Measurements from ENCODE around the gene ALDH1A2. TPM values are rescaled to one million over a fixed set of nuclear protein-coding genes. Genes with fewer than 3 reads are reported as not detected.

ALDH1A2 gene
- total RNA-seq, 1 donor from 2014 or later: 2.4 TPM

DNA sequence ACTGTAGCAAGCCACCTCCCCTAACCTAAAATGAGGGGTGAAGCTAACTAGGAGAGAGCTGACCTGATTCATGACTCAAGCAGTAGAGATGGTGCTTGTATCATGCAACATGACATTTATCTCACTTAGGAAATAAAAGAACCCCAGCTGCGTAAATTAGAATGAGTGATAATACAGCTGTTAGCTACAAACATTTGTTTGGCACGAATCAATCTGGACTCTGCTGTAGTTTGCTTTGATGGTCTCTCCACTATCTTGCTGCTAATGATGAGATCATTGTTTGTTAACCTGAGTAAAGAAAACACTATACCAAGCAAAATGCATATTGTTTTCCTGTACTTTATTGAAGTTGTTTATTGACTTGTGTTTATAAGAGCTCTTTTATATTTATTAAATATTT, 92.6 kb downstream of the ALDH1A2 start:
- H3K27ac Mint-ChIP-seq: no peak overlapping the region
- DNase-seq (ENCODE audit: low spot score, unreplicated experiment): no peak
- H3K9me3 Mint-ChIP-seq (ENCODE audit: low read depth): peaks cover 5% of the 10 kb centered on the region
- H3K4me1 Mint-ChIP-seq (ENCODE audit: low read depth): no peaks in the 10 kb centered on the region
- H3K36me3 Mint-ChIP-seq (ENCODE audit: insufficient read depth): no peaks in the 10 kb centered on the region
- TF ChIP-seq, protein P1, sequence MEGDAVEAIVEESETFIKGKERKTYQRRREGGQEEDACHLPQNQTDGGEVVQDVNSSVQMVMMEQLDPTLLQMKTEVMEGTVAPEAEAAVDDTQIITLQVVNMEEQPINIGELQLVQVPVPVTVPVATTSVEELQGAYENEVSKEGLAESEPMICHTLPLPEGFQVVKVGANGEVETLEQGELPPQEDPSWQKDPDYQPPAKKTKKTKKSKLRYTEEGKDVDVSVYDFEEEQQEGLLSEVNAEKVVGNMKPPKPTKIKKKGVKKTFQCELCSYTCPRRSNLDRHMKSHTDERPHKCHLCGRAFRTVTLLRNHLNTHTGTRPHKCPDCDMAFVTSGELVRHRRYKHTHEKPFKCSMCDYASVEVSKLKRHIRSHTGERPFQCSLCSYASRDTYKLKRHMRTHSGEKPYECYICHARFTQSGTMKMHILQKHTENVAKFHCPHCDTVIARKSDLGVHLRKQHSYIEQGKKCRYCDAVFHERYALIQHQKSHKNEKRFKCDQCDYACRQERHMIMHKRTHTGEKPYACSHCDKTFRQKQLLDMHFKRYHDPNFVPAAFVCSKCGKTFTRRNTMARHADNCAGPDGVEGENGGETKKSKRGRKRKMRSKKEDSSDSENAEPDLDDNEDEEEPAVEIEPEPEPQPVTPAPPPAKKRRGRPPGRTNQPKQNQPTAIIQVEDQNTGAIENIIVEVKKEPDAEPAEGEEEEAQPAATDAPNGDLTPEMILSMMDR (IDR thresholded peaks at IDR 0.05; ENCODE audit: unreplicated experiment): no peak
- H3K4me3 Mint-ChIP-seq (ENCODE audit: low read depth): no peak overlapping the region
- peaks cover 7% of the 10 kb centered on the region for H3K27me3 Mint-ChIP-seq

DNA sequence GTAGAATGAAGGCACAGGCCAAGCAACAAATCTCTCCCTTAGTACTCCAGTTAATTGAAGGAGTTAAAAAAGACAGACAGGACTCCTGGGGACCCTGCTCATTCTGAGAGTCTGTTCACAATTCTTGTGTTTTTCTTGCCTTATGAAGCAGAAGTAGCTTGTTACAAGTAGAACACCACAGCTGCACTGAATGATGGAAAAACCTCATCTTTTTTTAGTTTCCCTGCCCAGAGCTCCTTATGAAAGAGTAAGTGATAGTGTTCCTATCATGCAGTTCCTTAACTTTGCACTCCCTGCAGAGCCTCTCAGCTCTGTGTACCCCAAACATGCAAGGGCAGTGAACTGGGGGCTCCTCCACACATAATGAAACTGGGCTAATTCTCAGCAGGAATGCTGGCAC, 95.5 kb downstream of the ALDH1A2 start:
- H3K27me3 Mint-ChIP-seq: peaks cover 9% of the 10 kb centered on the region
- H3K4me3 Mint-ChIP-seq (ENCODE audit: low read depth): no peak overlapping the region
- H3K36me3 Mint-ChIP-seq (ENCODE audit: insufficient read depth): no peaks in the 10 kb centered on the region
- TF ChIP-seq, protein P1 (IDR thresholded peaks at IDR 0.05; ENCODE audit: unreplicated experiment): no peak
- no peaks in the 10 kb centered on the region for H3K4me1 Mint-ChIP-seq (ENCODE audit: low read depth)
- H3K27ac Mint-ChIP-seq: no peak overlapping the region
- no peak for DNase-seq (ENCODE audit: low spot score, unreplicated experiment)
- no peaks in the 10 kb centered on the region for H3K9me3 Mint-ChIP-seq (ENCODE audit: low read depth)

DNA sequence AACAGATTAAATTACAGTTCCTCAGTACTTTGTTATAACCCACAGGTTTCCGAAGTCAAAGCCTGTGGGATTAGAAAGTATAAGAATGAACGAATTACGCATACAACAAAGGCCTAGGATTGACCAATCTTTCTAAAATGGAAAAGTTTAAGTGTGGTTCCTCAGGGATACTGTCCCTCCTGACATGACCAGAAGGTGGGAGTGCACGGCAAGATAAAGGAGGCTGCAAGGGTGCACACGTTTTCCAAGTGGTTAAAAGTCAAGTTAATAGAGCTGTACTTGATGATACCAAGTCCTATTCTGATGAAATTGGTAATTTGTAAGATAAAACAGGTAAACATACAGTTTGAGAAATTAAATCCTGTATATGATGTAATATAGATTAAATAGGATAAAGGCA, 96.2 kb downstream of the ALDH1A2 start:
- Mint-ChIP-seq H3K4me1 (ENCODE audit: low read depth) (no peaks in the 10 kb centered on the region), H3K9me3 (ENCODE audit: low read depth) (no peaks in the 10 kb centered on the region), H3K4me3 (ENCODE audit: low read depth) (no peak overlapping the region), H3K36me3 (ENCODE audit: insufficient read depth) (no peaks in the 10 kb centered on the region), H3K27me3 (peaks cover 12% of the 10 kb centered on the region), H3K27ac (no peak overlapping the region)
- DNase-seq (ENCODE audit: low spot score, unreplicated experiment): no peak
- TF ChIP-seq, protein P1 (IDR thresholded peaks at IDR 0.05; ENCODE audit: unreplicated experiment): peak; percentile 35

DNA sequence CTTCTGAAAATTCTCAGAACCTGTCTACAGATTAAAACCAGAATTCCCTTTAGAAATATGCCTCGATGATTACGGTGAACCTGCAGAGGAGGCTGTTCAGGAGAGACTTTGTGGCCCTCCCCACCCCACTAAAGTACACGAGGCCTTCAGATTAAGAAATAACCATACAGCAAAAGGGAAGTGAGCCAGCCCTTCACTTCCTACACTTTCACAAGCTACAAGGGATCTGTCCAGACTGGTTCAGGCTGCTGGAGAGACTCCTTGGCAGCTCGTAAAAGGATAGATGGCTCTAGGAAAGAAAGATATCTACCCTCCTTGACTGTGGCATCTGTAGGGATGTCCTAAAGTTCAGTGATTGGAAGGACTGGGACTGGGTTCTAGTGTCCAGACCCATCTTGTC, 102.6 kb downstream of the ALDH1A2 start:
- H3K36me3 Mint-ChIP-seq (ENCODE audit: insufficient read depth): no peaks in the 10 kb centered on the region
- H3K27ac Mint-ChIP-seq: no peak overlapping the region
- H3K27me3 Mint-ChIP-seq: peaks cover 22% of the 10 kb centered on the region
- H3K4me3 Mint-ChIP-seq (ENCODE audit: low read depth): no peak overlapping the region
- no peaks in the 10 kb centered on the region for H3K4me1 Mint-ChIP-seq (ENCODE audit: low read depth)
- no peaks in the 10 kb centered on the region for H3K9me3 Mint-ChIP-seq (ENCODE audit: low read depth)
- TF ChIP-seq, protein P1 (IDR thresholded peaks at IDR 0.05; ENCODE audit: unreplicated experiment): no peak
- DNase-seq (ENCODE audit: low spot score, unreplicated experiment): no peak

DNA sequence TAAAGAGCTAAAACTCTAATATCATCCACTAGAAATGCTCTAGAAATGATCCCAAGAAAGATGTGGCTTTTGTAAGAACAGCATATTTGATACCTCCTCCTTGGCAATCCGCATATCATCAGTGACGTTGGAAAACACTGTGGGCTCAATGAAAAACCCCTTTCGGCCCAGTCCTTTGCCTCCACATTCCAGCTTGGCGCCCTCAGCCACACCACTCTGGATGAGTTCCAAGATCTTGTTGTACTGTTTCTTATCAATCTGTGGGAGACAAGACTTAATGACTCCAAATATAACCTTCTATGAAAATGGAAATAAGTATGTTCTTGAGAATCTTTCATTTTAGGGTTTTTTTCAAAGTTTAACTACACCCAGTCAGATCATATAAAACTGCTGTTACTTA, 103.6 kb downstream of the ALDH1A2 start:
- DNase-seq (ENCODE audit: low spot score, unreplicated experiment): no peak
- H3K4me3 Mint-ChIP-seq (ENCODE audit: low read depth): no peak overlapping the region
- peaks cover 27% of the 10 kb centered on the region for H3K27me3 Mint-ChIP-seq
- no peaks in the 10 kb centered on the region for H3K9me3 Mint-ChIP-seq (ENCODE audit: low read depth)
- H3K27ac Mint-ChIP-seq: no peak overlapping the region
- H3K36me3 Mint-ChIP-seq (ENCODE audit: insufficient read depth): no peaks in the 10 kb centered on the region
- TF ChIP-seq, protein P1 (IDR thresholded peaks at IDR 0.05; ENCODE audit: unreplicated experiment): no peak
- H3K4me1 Mint-ChIP-seq (ENCODE audit: low read depth): no peaks in the 10 kb centered on the region
